Urinary bladder (tissue), 4 donors: ENCODE measurements around the gene TRIM40. TPM values are rescaled to one million over a fixed set of nuclear protein-coding genes. Genes with fewer than 3 reads are reported as not detected.
A peak's percentile ranks its signal among the peaks of the same experiment; 100 is the strongest.
"Not testable (repeated sequence)": the region's sequence is repeated elsewhere in the genome, so short reads cannot be mapped to it uniquely, and the experiment has no call there.

Source experiments
- DNase-seq: peaks from one replicate; pipeline ENCODE4 v3.0.0-alpha.2; 2015; ENCODE audit errors: extremely low spot score
- H3K27ac ChIP-seq: one replicate; pipeline ENCODE4 v1.5.1; 2013; ENCODE audit warnings: low read depth, mild to moderate bottlenecking, moderate library complexity
- H3K36me3 ChIP-seq: one replicate; pipeline ENCODE4 v1.6.1; 2013; ENCODE audit warnings: mild to moderate bottlenecking, moderate library complexity; ENCODE audit not compliant: insufficient read depth
- H3K4me1 ChIP-seq: one replicate; pipeline ENCODE4 v1.6.1; 2013; ENCODE audit warnings: mild to moderate bottlenecking, moderate library complexity; ENCODE audit not compliant: insufficient read depth
- H3K4me3 ChIP-seq: one replicate; pipeline ENCODE4 v1.5.1; 2013; ENCODE audit warnings: low read depth, low read length
- WGBS: extraction: QIAGEN DNeasy Blood & Tissue Kit; methylation state at CpG from one replicate; pipeline ENCODE4 v1.1.7; 2013; 5-methylcytosine and 5-hydroxymethylcytosine counted together
- polyA plus RNA-seq: library from polyadenylated mRNA; stranded (reverse); fragments of 200-250 nt; gene quantifications from one replicate; pipeline ENCODE4 v1.2.3, GENCODE V29; 2013
- total RNA-seq: library from RNA; depleted of rRNA; stranded (reverse); fragments of >200 nt; gene quantifications from one replicate; pipeline ENCODE4 v1.2.3, GENCODE V29; 2014
- donor health status: healthy with polysubstance abuse.
- donor health status: healthy.

TRIM40 gene
- total and polyA plus RNA-seq, 2 donors, result not detected

GRCh38 chr6:30129265-30130178, 6.4 kb upstream of the TRIM40 start:
- no peak for DNase-seq
- Histone ChIP-seq H3K4me1 (no peaks in the 10 kb centered on the region), H3K4me3 (no peak overlapping the region), H3K36me3 (no peaks in the 10 kb centered on the region), H3K27ac (no peak overlapping the region)
- 47% methylated on average over 10 of the region's 10 CpGs for WGBS

GRCh38 chr6:30130179-30130679, 5.7 kb upstream of the TRIM40 start:
- no peaks in the 10 kb centered on the region for H3K36me3 ChIP-seq
- no peak for DNase-seq
- H3K4me3 ChIP-seq, result no peak overlapping the region
- WGBS, result 63% methylated on average over 4 of the region's 4 CpGs
- no peak overlapping the region for H3K27ac ChIP-seq
- no peaks in the 10 kb centered on the region for H3K4me1 ChIP-seq

GRCh38 chr6:30130887-30131862, 4.8 kb upstream of the TRIM40 start:
- H3K4me3 ChIP-seq, result no peak overlapping the region
- 27% methylated on average over 16 of the region's 16 CpGs for WGBS
- peak; percentile 50 for DNase-seq
- no peaks in the 10 kb centered on the region for H3K36me3 ChIP-seq
- no peak overlapping the region for H3K27ac ChIP-seq
- no peaks in the 10 kb centered on the region for H3K4me1 ChIP-seq

- Histone ChIP-seq H3K36me3 (no peaks in the 10 kb centered on the region), H3K4me1 (no peaks in the 10 kb centered on the region), H3K27ac (no peak overlapping the region), H3K4me3 (no peak overlapping the region)
- no peak for DNase-seq
- WGBS, result 59% methylated on average over 2 of the region's 2 CpGs
These were observed 3.9 kb upstream of the TRIM40 start for GRCh38 chr6:30131947-30132497.

GRCh38 chr6:30135147-30135546, 793 bp upstream of the TRIM40 start:
- WGBS, result 88% methylated on average over 2 of the region's 2 CpGs
- H3K27ac ChIP-seq, result no peak overlapping the region
- H3K4me1 ChIP-seq, result no peaks in the 10 kb centered on the region
- DNase-seq, result no peak
- H3K36me3 ChIP-seq, result no peaks in the 10 kb centered on the region
- H3K4me3 ChIP-seq, result no peak overlapping the region

GRCh38 chr6:30136570-30137286, 788 bp downstream of the TRIM40 start:
- no peak overlapping the region for H3K4me3 ChIP-seq
- H3K36me3 ChIP-seq, result no peaks in the 10 kb centered on the region
- DNase-seq, result no peak
- no peaks in the 10 kb centered on the region for H3K4me1 ChIP-seq
- 76% methylated on average over 11 of the region's 11 CpGs for WGBS
- H3K27ac ChIP-seq, result no peak overlapping the region

GRCh38 chr6:30140240-30140639, 4.3 kb downstream of the TRIM40 start:
- not testable (repeated sequence) for H3K27ac ChIP-seq, H3K36me3 ChIP-seq, H3K4me1 ChIP-seq, DNase-seq, H3K4me3 ChIP-seq
- 87% methylated on average over 8 of the region's 8 CpGs for WGBS

- no peak overlapping the region for H3K27ac ChIP-seq
- DNase-seq, result no peak
- no peaks in the 10 kb centered on the region for H3K4me1 ChIP-seq
- 60% methylated on average over 3 of the region's 3 CpGs for WGBS
- no peaks in the 10 kb centered on the region for H3K36me3 ChIP-seq
- H3K4me3 ChIP-seq, result no peak overlapping the region
These were observed 6.7 kb downstream of the TRIM40 start for GRCh38 chr6:30142665-30143064.

- no peak for DNase-seq
- H3K27ac ChIP-seq, result no peak overlapping the region
- H3K4me3 ChIP-seq, result no peak overlapping the region
- 39% methylated on average over 2 of the region's 2 CpGs for WGBS
- no peaks in the 10 kb centered on the region for H3K4me1 ChIP-seq
- H3K36me3 ChIP-seq, result no peaks in the 10 kb centered on the region
These were observed 7.8 kb downstream of the TRIM40 start for GRCh38 chr6:30143780-30144179.

- no peak overlapping the region for H3K27ac ChIP-seq
- no peaks in the 10 kb centered on the region for H3K36me3 ChIP-seq
- 67% methylated on average over 6 of the region's 6 CpGs for WGBS
- no peak overlapping the region for H3K4me3 ChIP-seq
- H3K4me1 ChIP-seq, result no peaks in the 10 kb centered on the region
- no peak for DNase-seq
These were observed 8.9 kb downstream of the TRIM40 start for GRCh38 chr6:30144811-30145210.

GRCh38 chr6:30145818-30146217, 9.9 kb downstream of the TRIM40 start:
- 49% methylated on average over 7 of the region's 7 CpGs for WGBS
- H3K4me1 ChIP-seq, result no peaks in the 10 kb centered on the region
- DNase-seq, result no peak
- no peaks in the 10 kb centered on the region for H3K36me3 ChIP-seq
- H3K27ac ChIP-seq, result no peak overlapping the region
- H3K4me3 ChIP-seq, result no peak overlapping the region

GRCh38 chr6:30147096-30147495, 11.2 kb downstream of the TRIM40 start:
- 78% methylated on average over 3 of the region's 3 CpGs for WGBS
- H3K36me3 ChIP-seq, result no peaks in the 10 kb centered on the region
- H3K4me1 ChIP-seq, result no peaks in the 10 kb centered on the region
- no peak overlapping the region for H3K27ac ChIP-seq
- DNase-seq, result no peak
- no peak overlapping the region for H3K4me3 ChIP-seq

- Histone ChIP-seq H3K27ac (no peak overlapping the region), H3K4me1 (no peaks in the 10 kb centered on the region), H3K36me3 (no peaks in the 10 kb centered on the region), H3K4me3 (no peak overlapping the region)
- DNase-seq, result no peak
- 58% methylated on average over 3 of the region's 3 CpGs for WGBS
These were observed 13.3 kb downstream of the TRIM40 start for GRCh38 chr6:30149234-30149633.
